GM12878 (cell line): ENCODE data around the gene TGFBR3. TPM values are rescaled to one million over a fixed set of nuclear protein-coding genes. Genes with fewer than 3 reads are reported as not detected.
A peak's percentile ranks its signal among the peaks of the same experiment; 100 is the strongest.

Source experiments
- BCL11A ChIP-seq: IDR thresholded peaks from 2 replicates; pipeline ENCODE4 v1.6.1; 2011; ENCODE audit warnings: low read depth, low read length
- BCL3 ChIP-seq: IDR thresholded peaks from 2 replicates; pipeline ENCODE4 v1.6.1; 2011; ENCODE audit warnings: borderline replicate concordance, low read depth, mild to moderate bottlenecking, moderate library complexity, low read length; ENCODE audit not compliant: insufficient read depth, poor library complexity, severe bottlenecking
- CBFB ChIP-seq: IDR thresholded peaks from 2 replicates; pipeline ENCODE4 v1.6.1; 2016; ENCODE audit warnings: antibody characterized with exemption, low read depth
- CBX5 ChIP-seq: sonication (generic); IDR thresholded peaks from 2 replicates; pipeline ENCODE4 v1.6.1; 2016; ENCODE audit warnings: low read depth, moderate library complexity, mild to moderate bottlenecking, inconsistent platforms
- ELK1 ChIP-seq: IDR thresholded peaks from 2 replicates; pipeline ENCODE4 v1.6.1; 2012; ENCODE audit warnings: low read depth, low read length, improper control_type of control experiment
- HDAC6 ChIP-seq: fragments of 200-600 bp; sonication (generic); IDR thresholded peaks from one replicate; pipeline ENCODE4 v1.8.0; 2017; ENCODE audit warnings: antibody characterized with exemption; ENCODE audit not compliant: unreplicated experiment
- IKZF2 ChIP-seq, 2 experiments: fragments of 450-650 bp; IDR thresholded peaks; 2 replicates each; pipeline ENCODE4 v1.6.1; 2017; ENCODE audit warnings: mild to moderate bottlenecking in 2 of 2, moderate library complexity in 2 of 2
- JUND ChIP-seq: IDR thresholded peaks from 2 replicates; pipeline ENCODE4 v1.6.1; 2012; ENCODE audit warnings: low read depth, mild to moderate bottlenecking, low read length, improper control_type of control experiment, moderate library complexity
- KLF5 ChIP-seq: fragments of 450-650 bp; IDR thresholded peaks from 2 replicates; pipeline ENCODE4 v1.6.1; 2014; ENCODE audit warnings: mild to moderate bottlenecking; ENCODE audit not compliant: partially characterized antibody
- MLLT1 ChIP-seq: fragments of 450-650 bp; IDR thresholded peaks from 2 replicates; pipeline ENCODE4 v1.6.1; 2016; ENCODE audit warnings: mild to moderate bottlenecking
- MTA2 ChIP-seq: fragments of 450-650 bp; IDR thresholded peaks from 2 replicates; pipeline ENCODE4 v1.6.1; 2016; ENCODE audit warnings: low read depth, mild to moderate bottlenecking, moderate library complexity
- NBN ChIP-seq: fragments of 450-650 bp; IDR thresholded peaks from 2 replicates; pipeline ENCODE4 v1.6.1; 2016
- NFIC ChIP-seq: IDR thresholded peaks from 2 replicates; pipeline ENCODE4 v1.6.1; 2012; ENCODE audit warnings: low read depth, mild to moderate bottlenecking, inconsistent platforms, low read length, moderate library complexity
- NKRF ChIP-seq: fragments of 450-650 bp; conservative IDR thresholded peaks from 2 replicates; pipeline ENCODE4 v1.6.1; 2017; ENCODE audit warnings: mild to moderate bottlenecking, moderate library complexity
- RAD21 ChIP-seq: IDR thresholded peaks from 2 replicates; pipeline ENCODE4 v1.6.1; 2011; ENCODE audit warnings: mild to moderate bottlenecking, low read depth, low read length, moderate library complexity; ENCODE audit not compliant: insufficient read depth
- RBBP5 ChIP-seq: fragments of 200-600 bp; sonication (generic); conservative IDR thresholded peaks from 2 replicates; pipeline ENCODE4 v1.6.1; 2016
- RELA ChIP-seq: fragments of 450-650 bp; IDR thresholded peaks from 2 replicates; pipeline ENCODE4 v1.8.0; 2014; ENCODE audit warnings: borderline replicate concordance; ENCODE audit not compliant: partially characterized antibody
- RUNX3 ChIP-seq: IDR thresholded peaks from 2 replicates; pipeline ENCODE4 v1.6.1; 2012; ENCODE audit warnings: low read length, inconsistent platforms
- SMARCA5 ChIP-seq: fragments of 450-650 bp; IDR thresholded peaks from 2 replicates; pipeline ENCODE4 v1.6.1; 2017; ENCODE audit warnings: mild to moderate bottlenecking
- SREBF2 ChIP-seq: IDR thresholded peaks from 2 replicates; pipeline ENCODE4 v1.6.1; 2012; ENCODE audit warnings: mild to moderate bottlenecking, low read length
- TAF1 ChIP-seq: IDR thresholded peaks from 2 replicates; pipeline ENCODE4 v1.6.1; 2011; ENCODE audit warnings: mild to moderate bottlenecking, low read depth, low read length, borderline replicate concordance
- ZBTB11 ChIP-seq: fragments of 450-650 bp; formaldehyde crosslinking; IDR thresholded peaks from 2 replicates; pipeline ENCODE4 v1.5.0; 2022; ENCODE audit warnings: mild to moderate bottlenecking, missing genetic modification characterization
- ZNF207 ChIP-seq: fragments of 450-650 bp; IDR thresholded peaks from 2 replicates; pipeline ENCODE4 v1.6.1; 2014; ENCODE audit warnings: antibody characterized with exemption, mild to moderate bottlenecking, borderline replicate concordance
- ZNF622 ChIP-seq: fragments of 450-650 bp; IDR thresholded peaks from 2 replicates; pipeline ENCODE4 v1.6.1; 2017; ENCODE audit warnings: mild to moderate bottlenecking, inconsistent platforms
- ZSCAN29 ChIP-seq: fragments of 450-650 bp; IDR thresholded peaks from 2 replicates; pipeline ENCODE4 v1.6.1; 2017; ENCODE audit warnings: mild to moderate bottlenecking, moderate library complexity
- polyA plus RNA-seq, 11 experiments: library from polyadenylated mRNA; depleted of rRNA in 4 of 11; unstranded in 6 of 11; stranded (reverse) in 5 of 11; fragments of >200 nt; fragmentation: Nextera tagmentation in 4 of 11; fragmentation: Illumina TruSeq in 1 of 11; extraction: Ambion mirVana in 4 of 11; extraction: Trizol in 1 of 11; gene quantifications; 1 replicate in 1 of 11; 2 replicates in 10 of 11; pipeline versions ENCODE4 v1.2.1 to v1.2.3, GENCODE V29; 2011 to 2016; ENCODE audit warnings: inconsistent platforms in 2 of 11, missing spikeins in 2 of 11, low read depth in 1 of 11
- total RNA-seq, 4 experiments: library from RNA; depleted of rRNA in 3 of 4; stranded (reverse); fragments of >200 nt in 3 of 4; fragmentation: Illumina TruSeq in 1 of 4; extraction: Trizol in 1 of 4; gene quantifications; 2 replicates each; pipeline versions ENCODE4 v1.2.1 to v1.2.3, GENCODE V29; 2013 to 2021

The TGFBR3 gene
- total and polyA plus RNA-seq, 10 of the 15 experiments (the other 5 are each of a cell fraction or from before 2014, with no cell fraction given): 2.7 to 16.5 (median 12.6) TPM

GRCh38 chr1:91731815-91732214, 154.1 kb downstream of the TGFBR3 start (continued):
- TF ChIP-seq RAD21 (no peak), ZBTB11 (CRISPR knock-in tag) (no peak), ZNF207 (no peak), NKRF (no peak), RUNX3 (peak; percentile 87), RELA (no peak), NFIC (peak; percentile 42; the same call in 1 of the 2 replicates), CBFB (peak; percentile 88), ELK1 (no peak), BCL11A (no peak), TAF1 (no peak), JUND (no peak), MTA2 (peak; percentile 57; the same call in 1 of the 2 replicates), ZNF622 (no peak), RBBP5 (no peak), CBX5 (no peak), SMARCA5 (no peak), HDAC6 (no peak), MLLT1 (no peak), IKZF2 (IDR thresholded peaks at IDR 0.05) (peak; percentile 27 to 39; a peak in 2 of 4 replicates), NBN (no peak), BCL3 (peak; percentile 12), KLF5 (no peak), ZSCAN29 (no peak), SREBF2 (no peak)
